ENCODE measurements around the gene ARL15. TPM values are rescaled to one million over a fixed set of nuclear protein-coding genes. Genes with fewer than 3 reads are reported as not detected.

Gene ARL15
- total and polyA plus RNA-seq, 2 experiments from 2014 or later, result 7.8 to 9.9 TPM

- peak; percentile 72 for DNase-seq
- no peaks in the 10 kb centered on the region for H3K9me3 ChIP-seq (ENCODE audit: low read depth)
- H3K36me3 ChIP-seq (ENCODE audit: low read depth), result no peaks in the 10 kb centered on the region
- no peak overlapping the region for H3K27ac ChIP-seq
- in situ Hi-C loops (cut with MboI), result loop anchor here (10.0 kb wide), 2 partner anchors 743 to 1093 kb away; no protein-coding TSS in a partner anchor
- H2AFZ ChIP-seq, result no peak overlapping the region
- H3K4me3 ChIP-seq, result no peak overlapping the region
- 0 out of 2 replicates have a peak, but pooled peaks cover 8% of the 10 kb centered on the region for H3K4me1 ChIP-seq (ENCODE audit: insufficient read depth)
- H3F3A ChIP-seq (ENCODE audit: insufficient read depth), result no peaks in the 10 kb centered on the region
- no peaks in the 10 kb centered on the region for H4K20me1 ChIP-seq (ENCODE audit: insufficient read depth)
- H3K79me2 ChIP-seq (ENCODE audit: insufficient read depth), result no peaks in the 10 kb centered on the region
- no peaks in the 10 kb centered on the region for H3K27me3 ChIP-seq (replicated peaks; ENCODE audit: insufficient read depth)
- H3K9me2 ChIP-seq (ENCODE audit: insufficient read depth), result no peaks in the 10 kb centered on the region
- TF ChIP-seq EZH2 (IDR thresholded peaks at IDR 0.05; ENCODE audit: insufficient read depth, poor library complexity, severe bottlenecking) (no peak), EZH2phosphoT487 (IDR thresholded peaks at IDR 0.05; ENCODE audit: insufficient read depth, low read depth) (no peak)
- no peak overlapping the region for H3K4me2 ChIP-seq (ENCODE audit: unreplicated experiment)
- 33 to 35% methylated on average over 8 of the region's 8 CpGs for WGBS, 2 experiments (ENCODE audit: low coverage in 1 of 2, low lambda C conversion rate in 2 of 2, missing lambda C conversion rate in 2 of 2)
- no peak overlapping the region for H3K9ac ChIP-seq
Observed at GRCh38 chr5:54217826-54218503, 92.4 kb downstream of the ARL15 start.

GRCh38 chr5:54215233-54215736 lies 95.1 kb downstream of the ARL15 start:
- Histone ChIP-seq H4K20me1 (ENCODE audit: insufficient read depth) (no peaks in the 10 kb centered on the region), H3K27ac (no peak overlapping the region), H3K9me2 (ENCODE audit: insufficient read depth) (no peaks in the 10 kb centered on the region), H3K36me3 (ENCODE audit: low read depth) (no peaks in the 10 kb centered on the region), H3K9ac (no peak overlapping the region), H3F3A (ENCODE audit: insufficient read depth) (no peaks in the 10 kb centered on the region), H3K27me3 (replicated peaks; ENCODE audit: insufficient read depth) (no peaks in the 10 kb centered on the region), H2AFZ (no peak overlapping the region), H3K9me3 (ENCODE audit: low read depth) (no peaks in the 10 kb centered on the region), H3K79me2 (ENCODE audit: insufficient read depth) (no peaks in the 10 kb centered on the region), H3K4me2 (ENCODE audit: unreplicated experiment) (no peak overlapping the region), H3K4me3 (no peak overlapping the region), H3K4me1 (ENCODE audit: insufficient read depth) (peaks cover 17% of the 10 kb centered on the region)
- DNase-seq, result no peak
- no peak for TF ChIP-seq EZH2phosphoT487 (IDR thresholded peaks at IDR 0.05; ENCODE audit: insufficient read depth, low read depth)
- in situ Hi-C loops (cut with MboI), result loop anchor here (10.0 kb wide), 2 partner anchors 740 to 1090 kb away; no protein-coding TSS in a partner anchor
- 87 to 90% methylated on average over 12 of the region's 12 CpGs for WGBS, 2 experiments (ENCODE audit: low coverage in 1 of 2, low lambda C conversion rate in 2 of 2, missing lambda C conversion rate in 2 of 2)

GRCh38 chr5:54214722-54215121 lies 95.7 kb downstream of the ARL15 start:
- in situ Hi-C loops (cut with MboI), result loop anchor here (10.0 kb wide), 2 partner anchors 740 to 1090 kb away; no protein-coding TSS in a partner anchor
- no peak overlapping the region for H3K9ac ChIP-seq
- H3K4me2 ChIP-seq (ENCODE audit: unreplicated experiment), result no peak overlapping the region
- H3K9me2 ChIP-seq (ENCODE audit: insufficient read depth), result no peaks in the 10 kb centered on the region
- no peaks in the 10 kb centered on the region for H3K27me3 ChIP-seq (replicated peaks; ENCODE audit: insufficient read depth)
- no peaks in the 10 kb centered on the region for H4K20me1 ChIP-seq (ENCODE audit: insufficient read depth)
- H3K9me3 ChIP-seq (ENCODE audit: low read depth), result no peaks in the 10 kb centered on the region
- H3K4me3 ChIP-seq, result no peak overlapping the region
- H3K27ac ChIP-seq, result no peak overlapping the region
- WGBS, 2 experiments (ENCODE audit: low coverage in 1 of 2, low lambda C conversion rate in 2 of 2, missing lambda C conversion rate in 2 of 2), result 84 to 89% methylated on average over 4 of the region's 4 CpGs
- no peaks in the 10 kb centered on the region for H3K79me2 ChIP-seq (ENCODE audit: insufficient read depth)
- TF ChIP-seq EZH2 (IDR thresholded peaks at IDR 0.05; ENCODE audit: insufficient read depth, poor library complexity, severe bottlenecking), result no peak
- no peak for TF ChIP-seq EZH2phosphoT487 (IDR thresholded peaks at IDR 0.05; ENCODE audit: insufficient read depth, low read depth)
- H3F3A ChIP-seq (ENCODE audit: insufficient read depth), result no peaks in the 10 kb centered on the region
- peaks cover 20% of the 10 kb centered on the region for H3K4me1 ChIP-seq (ENCODE audit: insufficient read depth)
- H3K36me3 ChIP-seq (ENCODE audit: low read depth), result no peaks in the 10 kb centered on the region
- no peak overlapping the region for H2AFZ ChIP-seq
- DNase-seq, result no peak

- Histone ChIP-seq H3K9me2 (ENCODE audit: insufficient read depth) (no peaks in the 10 kb centered on the region), H3K79me2 (ENCODE audit: insufficient read depth) (no peaks in the 10 kb centered on the region), H3K9me3 (ENCODE audit: low read depth) (no peaks in the 10 kb centered on the region), H3K36me3 (ENCODE audit: low read depth) (no peaks in the 10 kb centered on the region), H3K4me3 (no peak overlapping the region), H2AFZ (no peak overlapping the region), H3K4me2 (ENCODE audit: unreplicated experiment) (no peak overlapping the region), H3K9ac (no peak overlapping the region), H4K20me1 (ENCODE audit: insufficient read depth) (no peaks in the 10 kb centered on the region), H3K27me3 (replicated peaks; ENCODE audit: insufficient read depth) (no peaks in the 10 kb centered on the region), H3K27ac (no peak overlapping the region), H3F3A (ENCODE audit: insufficient read depth) (no peaks in the 10 kb centered on the region), H3K4me1 (ENCODE audit: insufficient read depth) (peaks cover 17% of the 10 kb centered on the region)
- 90 to 92% methylated on average over 1 of the region's 1 CpG for WGBS, 2 experiments (ENCODE audit: low coverage in 1 of 2, low lambda C conversion rate in 2 of 2, missing lambda C conversion rate in 2 of 2)
- in situ Hi-C loops (cut with MboI), result loop anchor here (10.0 kb wide), 2 partner anchors 738 to 1088 kb away; no protein-coding TSS in a partner anchor
- no peak for DNase-seq
- no peak for TF ChIP-seq EZH2phosphoT487 (IDR thresholded peaks at IDR 0.05; ENCODE audit: insufficient read depth, low read depth)
- TF ChIP-seq EZH2 (IDR thresholded peaks at IDR 0.05; ENCODE audit: insufficient read depth, poor library complexity, severe bottlenecking), result no peak
Observed at GRCh38 chr5:54212331-54212730, 98.0 kb downstream of the ARL15 start.
